ACHN (cell line): ENCODE measurements around the gene HMGCLL1.

Experiments used
- DNase-seq: peaks from one replicate; pipeline ENCODE4 v3.0.0-alpha.2; 2015
- in situ Hi-C: cut with HindIII; loops from 2 replicates; pipeline ENCODE4 v1.10.0; 2017; ENCODE audit warnings: low sequenced_read_pairs, low pct_ligation_motif_present, low pct_unique_long_range_greater_than_20kb

Gene HMGCLL1

GRCh38 chr6:55543633-55544309 lies 35.2 kb downstream of the HMGCLL1 start:
- in situ Hi-C loops = no loop called here

DNA sequence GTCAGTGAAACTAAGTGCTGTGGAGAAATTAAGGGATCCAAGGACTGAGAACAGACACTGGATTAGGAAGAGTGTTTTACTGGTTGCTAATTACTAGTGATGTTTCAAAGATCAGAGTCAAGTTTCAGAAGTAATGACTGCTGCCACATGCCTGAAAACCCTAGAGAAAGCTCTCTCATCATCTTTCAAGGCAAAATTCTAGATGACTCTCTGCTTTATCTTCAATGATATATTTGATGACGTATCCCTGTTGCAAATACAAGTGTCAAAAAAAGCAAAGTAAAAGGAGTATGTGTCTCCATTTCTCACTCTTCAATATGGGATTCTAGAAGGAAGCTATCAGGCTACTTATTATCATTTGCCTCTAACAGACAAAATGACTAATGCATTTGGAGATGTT lies 38.0 kb downstream of the HMGCLL1 start:
- no peak for DNase-seq
- in situ Hi-C loops = no loop called here

More at GRCh38 chr6:55543633-55544309, 35.2 kb downstream of the HMGCLL1 start:
- DNase-seq = no peak

GRCh38 chr6:55536391-55536956 lies 42.5 kb downstream of the HMGCLL1 start:
- in situ Hi-C loops = no loop called here

DNA sequence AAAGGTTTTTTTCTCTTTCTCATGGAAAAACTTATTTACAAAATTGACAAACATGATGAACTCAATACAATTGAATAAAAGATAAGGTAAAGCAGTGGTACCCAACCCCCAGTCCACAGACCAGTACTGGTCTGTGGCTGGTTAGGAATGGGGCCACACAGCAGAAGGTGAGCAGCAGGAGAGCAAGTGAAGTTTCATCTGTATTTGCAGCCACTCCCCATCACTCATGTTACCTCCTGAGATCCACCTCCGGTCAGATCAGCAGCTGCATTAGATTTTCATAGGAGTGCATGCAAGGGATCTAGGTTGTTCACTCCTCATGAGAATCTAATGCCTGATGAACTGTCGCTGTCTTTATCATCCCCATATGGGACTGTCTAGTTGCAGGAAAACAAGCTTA lies 47.5 kb downstream of the HMGCLL1 start:
- in situ Hi-C loops = no loop called here
- DNase-seq = no peak

More at GRCh38 chr6:55536391-55536956, 42.5 kb downstream of the HMGCLL1 start:
- no peak for DNase-seq

- in situ Hi-C loops = no loop called here
- DNase-seq = no peak
These were observed 48.1 kb downstream of the HMGCLL1 start for GRCh38 chr6:55530931-55531330.

DNA sequence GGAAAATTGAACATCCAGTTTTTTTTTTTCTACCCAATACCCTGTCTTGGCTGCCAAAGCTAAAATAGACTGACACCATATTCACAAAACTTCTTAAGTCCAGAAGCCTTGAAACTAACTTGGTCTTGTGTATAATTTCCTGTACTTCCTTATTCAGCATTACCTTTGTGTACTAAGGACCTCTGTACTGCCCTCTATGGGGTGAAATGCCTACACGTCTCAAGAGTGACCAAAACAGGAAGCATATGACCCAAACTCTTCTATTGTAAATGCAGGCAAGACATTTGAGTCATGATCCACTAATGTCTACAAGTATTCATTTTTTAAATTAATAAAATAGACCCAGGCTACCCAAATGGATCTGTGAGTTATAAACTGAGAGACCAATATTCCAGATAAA lies 50.4 kb downstream of the HMGCLL1 start:
- DNase-seq = peak; percentile 57
- in situ Hi-C loops = no loop called here

GRCh38 chr6:55524441-55524840 lies 54.6 kb downstream of the HMGCLL1 start:
- in situ Hi-C loops = no loop called here
- DNase-seq = no peak

GRCh38 chr6:55518529-55519060 lies 60.4 kb downstream of the HMGCLL1 start:
- in situ Hi-C loops = no loop called here
- DNase-seq = no peak

- no peak for DNase-seq
- in situ Hi-C loops = no loop called here
These were observed 62.3 kb downstream of the HMGCLL1 start for GRCh38 chr6:55516736-55517135.

DNA sequence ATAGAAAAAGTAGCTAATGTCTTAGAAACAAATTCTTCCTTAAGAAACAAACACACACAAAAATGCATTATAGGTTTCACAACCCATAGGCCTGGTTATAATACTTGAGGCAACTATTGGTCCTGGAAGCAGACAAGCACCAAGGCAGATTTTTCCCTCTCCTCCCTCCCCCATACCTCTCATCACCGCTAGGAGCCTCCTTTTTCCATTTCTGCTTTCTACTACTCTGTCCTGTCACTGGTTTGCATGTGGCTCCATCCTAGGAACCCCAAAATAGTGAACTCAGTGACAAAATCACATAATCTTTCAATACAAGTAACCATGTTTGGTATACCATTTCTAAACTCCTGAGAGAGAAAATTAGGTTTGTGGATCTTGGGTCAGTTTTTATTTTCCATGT lies 66.1 kb downstream of the HMGCLL1 start:
- in situ Hi-C loops = no loop called here
- DNase-seq = no peak

GRCh38 chr6:55511122-55511800 lies 67.7 kb downstream of the HMGCLL1 start:
- in situ Hi-C loops = no loop called here
- no peak for DNase-seq

- in situ Hi-C loops = no loop called here
- no peak for DNase-seq
These were observed 79.4 kb downstream of the HMGCLL1 start for GRCh38 chr6:55499591-55499990.

- in situ Hi-C loops = no loop called here
- no peak for DNase-seq
These were observed 81.3 kb downstream of the HMGCLL1 start for GRCh38 chr6:55497694-55498093.

GRCh38 chr6:55496201-55496600 lies 82.8 kb downstream of the HMGCLL1 start:
- no peak for DNase-seq
- in situ Hi-C loops = no loop called here

DNA sequence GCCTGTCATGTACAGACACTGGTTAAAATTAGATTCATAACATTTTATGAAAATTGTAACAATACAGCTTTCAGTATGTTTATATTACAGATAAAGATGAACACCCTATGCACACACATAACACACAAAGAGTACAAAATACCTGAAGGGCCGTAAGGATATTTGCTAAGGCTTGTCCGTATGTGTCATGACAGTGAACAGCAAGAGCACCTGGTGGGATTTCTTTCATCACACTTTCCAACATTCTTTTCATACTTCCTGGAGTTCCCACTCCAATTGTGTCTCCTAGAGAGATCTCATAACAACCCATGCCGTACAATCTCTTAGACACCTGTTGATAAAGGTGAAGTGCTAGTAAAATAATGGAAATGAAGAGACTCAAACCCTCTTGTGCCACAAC lies 83.7 kb downstream of the HMGCLL1 start:
- DNase-seq = no peak
- in situ Hi-C loops = no loop called here

DNA sequence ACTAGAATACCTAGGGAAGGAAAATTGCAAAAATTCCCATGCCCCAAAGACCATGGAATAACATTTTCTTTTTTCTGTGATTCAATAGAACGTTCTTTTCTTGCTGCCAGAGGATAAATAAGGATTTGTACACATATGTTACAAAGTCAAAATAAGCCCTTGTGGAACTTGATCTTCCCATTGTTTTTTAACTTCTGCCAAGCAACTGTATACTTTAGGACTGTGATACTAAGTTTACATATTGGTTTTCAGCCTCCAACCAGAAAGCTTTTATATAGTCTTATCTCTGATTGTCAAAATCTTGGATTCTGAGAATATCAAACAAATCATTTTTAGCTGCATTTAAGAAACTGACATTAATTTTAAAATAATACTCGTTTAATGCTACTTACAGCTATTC lies 84.6 kb downstream of the HMGCLL1 start:
- in situ Hi-C loops = no loop called here
- no peak for DNase-seq

DNA sequence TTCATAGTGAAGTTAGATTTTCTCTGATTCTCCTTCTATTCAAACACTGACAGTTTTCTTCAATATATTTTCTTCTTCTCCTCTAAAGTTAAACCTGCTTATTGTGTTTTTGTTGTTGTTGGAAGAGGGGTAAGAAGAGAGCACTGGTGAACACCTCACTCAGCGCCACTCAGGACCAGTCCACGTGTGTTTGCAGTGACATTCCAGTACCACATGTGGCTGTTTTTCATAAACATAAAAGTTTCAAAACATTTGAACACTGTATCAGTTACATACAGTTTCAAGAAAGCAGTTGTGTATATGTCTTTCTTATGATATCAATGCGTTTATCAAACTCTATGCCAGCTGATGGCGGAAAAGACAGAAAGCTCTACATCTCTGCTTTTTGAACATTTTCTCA lies 86.7 kb downstream of the HMGCLL1 start:
- DNase-seq = no peak
- in situ Hi-C loops = no loop called here

- DNase-seq = no peak
- in situ Hi-C loops = no loop called here
These were observed 88.1 kb downstream of the HMGCLL1 start for GRCh38 chr6:55490871-55491270.

- no peak for DNase-seq
- in situ Hi-C loops = no loop called here
These were observed 104.6 kb downstream of the HMGCLL1 start for GRCh38 chr6:55474382-55474781.

- in situ Hi-C loops = no loop called here
- no peak for DNase-seq
These were observed 105.3 kb downstream of the HMGCLL1 start for GRCh38 chr6:55473722-55474121.
